ENCODE data around the gene TMEM255B. TPM values are rescaled to one million over a fixed set of nuclear protein-coding genes. Genes with fewer than 3 reads are reported as not detected.

TMEM255B gene
- total RNA-seq, 1 experiment from 2014 or later = 7.7 TPM

GRCh38 chr13:113748862-113749451 is 10.1 kb upstream of the TMEM255B start (continued):
- TF ChIP-seq ZFX (IDR thresholded peaks at IDR 0.05) (no peak), ZNF274 (IDR thresholded peaks at IDR 0.05; ENCODE audit: low read depth, low read length) (no peak), SIN3A (IDR thresholded peaks at IDR 0.05; ENCODE audit: low read depth) (no peak), FOSL1 (IDR thresholded peaks at IDR 0.05; ENCODE audit: low read depth) (no peak), ELF1 (IDR thresholded peaks at IDR 0.05; ENCODE audit: borderline replicate concordance, low read depth) (no peak), EZH2phosphoT487 (IDR thresholded peaks at IDR 0.05; ENCODE audit: borderline replicate concordance) (no peak)

DNA sequence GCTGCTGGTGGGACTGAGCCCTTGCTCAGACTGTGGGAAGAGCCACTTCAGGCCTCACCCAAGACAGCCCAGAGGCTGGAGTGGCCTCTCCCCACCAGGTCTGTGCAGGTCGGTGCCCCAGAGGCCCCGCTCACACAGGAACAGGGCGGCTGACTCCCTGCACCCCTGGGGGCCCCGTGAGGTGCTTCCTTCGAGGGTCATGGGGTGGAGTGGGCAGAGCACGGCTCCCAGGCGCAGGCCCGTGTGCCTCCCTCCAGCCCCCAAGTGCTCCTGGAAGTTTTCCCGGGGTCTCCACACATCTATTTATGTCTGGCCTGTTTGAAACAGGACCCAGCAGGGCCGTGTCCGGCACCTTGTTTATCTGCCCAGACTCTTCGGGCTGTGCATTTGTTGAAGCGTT is 9.5 kb upstream of the TMEM255B start:
- Histone ChIP-seq H3K4me2 (ENCODE audit: low read length) (no peak overlapping the region), H4K20me1 (ENCODE audit: insufficient read depth) (no peaks in the 10 kb centered on the region), H3K36me3 (ENCODE audit: control insufficient read depth in 1 of 2, insufficient read depth in 2 of 2, low read length in 2 of 2) (no peaks in the 10 kb centered on the region), H3K79me2 (ENCODE audit: insufficient read depth, low read length) (no peaks in the 10 kb centered on the region), H3K9me2 (ENCODE audit: insufficient read depth) (no peaks in the 10 kb centered on the region), H3K4me3 (replicated peaks in 1 of 2; ENCODE audit: low read depth in 1 of 2, low read length in 2 of 2) (no peak overlapping the region), H3K27ac (ENCODE audit: low read depth, low read length) (no peak overlapping the region), H3K9ac (ENCODE audit: low read length) (no peak overlapping the region), H3K9me3 (ENCODE audit: control insufficient read depth in 1 of 2, insufficient read depth in 1 of 2, low read depth in 1 of 2, low read length in 2 of 2) (peaks cover 0 to 8% of the 10 kb centered on the region in 2 experiments; a peak in 1 of 4 replicates), H3K27me3 (ENCODE audit: insufficient read depth, low read length) (no peaks in the 10 kb centered on the region), H2AFZ (ENCODE audit: low read depth, low read length, poor library complexity, severe bottlenecking) (no peak overlapping the region), H3K4me1 (ENCODE audit: control insufficient read depth in 1 of 2, insufficient read depth in 2 of 2, low read length in 2 of 2) (no peaks in the 10 kb centered on the region)
- BruUV-seq (replicated peaks) = no TSS peak
- intact Hi-C loops (cut with micrococcal nuclease) = no loop called here
- ChIA-PET POLR2A (no interaction called here), CTCF (no interaction called here), RAD21 (ENCODE audit: low non-redundant PET in 1 of 2, low total read pairs in 2 of 2, uncharacterized antibody in 2 of 2, unreplicated experiment in 2 of 2) (no interaction called here)
- no peak for TF ChIP-seq CTCF (IDR thresholded peaks at IDR 0.05 in 2 of 3, conservative IDR thresholded peaks at IDR 0.05 in 1 of 3; ENCODE audit: borderline replicate concordance in 1 of 3, insufficient read depth in 1 of 3, low read depth in 2 of 3, low read length in 2 of 3)
- no peak for TF ChIP-seq REST (IDR thresholded peaks at IDR 0.05; ENCODE audit: low read depth)
- no peak for TF ChIP-seq RAD21 (IDR thresholded peaks at IDR 0.05; ENCODE audit: low read depth)
- TF ChIP-seq SRF (IDR thresholded peaks at IDR 0.05; ENCODE audit: low read depth) = no peak
- TF ChIP-seq JUND (IDR thresholded peaks at IDR 0.05) = no peak
- TF ChIP-seq SP1 (IDR thresholded peaks at IDR 0.05; ENCODE audit: low read depth) = no peak
- no peak for TF ChIP-seq ZNF274 (IDR thresholded peaks at IDR 0.05; ENCODE audit: low read depth, low read length)
- DNase-seq (ENCODE audit: low read depth, low spot score) (no peak), ATAC-seq (no peak)
